H9 (cell line): ENCODE measurements around the gene TEC. TPM values are rescaled to one million over a fixed set of nuclear protein-coding genes. Genes with fewer than 3 reads are reported as not detected.

Experiments used
- DNase-seq: peaks from one replicate; pipeline ENCODE4 v3.0.0-alpha.2; 2017
- H2AFZ ChIP-seq: one replicate; pipeline ENCODE4 v1.6.1; 2013; ENCODE audit warnings: mild to moderate bottlenecking, low read length, control low read depth, moderate library complexity
- H2AK5ac ChIP-seq: 2 replicates; pipeline ENCODE4 v1.6.1; 2013; ENCODE audit warnings: low read length, control low read depth, mixed read lengths; ENCODE audit not compliant: insufficient read length
- H2BK120ac ChIP-seq: one replicate; pipeline ENCODE4 v1.6.1; 2013; ENCODE audit warnings: low read depth, mild to moderate bottlenecking, low read length, control low read depth, inconsistent platforms; ENCODE audit not compliant: poor library complexity, severe bottlenecking
- H2BK12ac ChIP-seq: 2 replicates; pipeline ENCODE4 v1.6.1; 2013; ENCODE audit warnings: low read length, control low read depth, mixed read lengths, low read depth; ENCODE audit not compliant: insufficient read length
- H2BK15ac ChIP-seq: 2 replicates; pipeline ENCODE4 v1.6.1; 2013; ENCODE audit warnings: low read depth, low read length, control low read depth
- H2BK20ac ChIP-seq: one replicate; pipeline ENCODE4 v1.6.1; 2013; ENCODE audit warnings: low read depth, mild to moderate bottlenecking, low read length, control low read depth, inconsistent platforms; ENCODE audit not compliant: poor library complexity, severe bottlenecking
- H2BK5ac ChIP-seq: 2 replicates; pipeline ENCODE4 v1.6.1; 2013; ENCODE audit warnings: low read length, control low read depth, mixed read lengths; ENCODE audit not compliant: insufficient read length
- H3K14ac ChIP-seq: 2 replicates; pipeline ENCODE4 v1.6.1; 2013; ENCODE audit warnings: low read length, control low read depth; ENCODE audit not compliant: insufficient read depth
- H3K18ac ChIP-seq: 2 replicates; pipeline ENCODE4 v1.6.1; 2013; ENCODE audit warnings: low read depth, mild to moderate bottlenecking, mixed read lengths, low read length, control low read depth; ENCODE audit not compliant: insufficient read length
- H3K23ac ChIP-seq: 2 replicates; pipeline ENCODE4 v1.6.1; 2013; ENCODE audit warnings: low read length, control low read depth, mixed read lengths, low read depth; ENCODE audit not compliant: insufficient read length
- H3K23me2 ChIP-seq: 2 replicates; pipeline ENCODE4 v1.6.1; 2013; ENCODE audit warnings: low read depth, mild to moderate bottlenecking, mixed read lengths, low read length, control low read depth; ENCODE audit not compliant: insufficient read length, poor library complexity, severe bottlenecking
- H3K27ac ChIP-seq: 2 replicates; pipeline ENCODE4 v1.5.1; 2013; ENCODE audit warnings: low read length, control low read depth, mixed read lengths, low read depth; ENCODE audit not compliant: insufficient read length
- H3K27me3 ChIP-seq: 2 replicates; pipeline ENCODE4 v1.6.1; 2013; ENCODE audit warnings: low read length, control low read depth, inconsistent platforms; ENCODE audit not compliant: insufficient read depth
- H3K4ac ChIP-seq: 2 replicates; pipeline ENCODE4 v1.6.1; 2013; ENCODE audit warnings: low read depth, mild to moderate bottlenecking, control low read depth, inconsistent platforms, low read length, moderate library complexity
- H3K4me1 ChIP-seq: 2 replicates; pipeline ENCODE4 v1.6.1; 2013; ENCODE audit warnings: low read length, control low read depth, inconsistent platforms; ENCODE audit not compliant: insufficient read depth
- H3K4me2 ChIP-seq: 2 replicates; pipeline ENCODE4 v1.6.1; 2013; ENCODE audit warnings: low read length, control low read depth, mixed read lengths; ENCODE audit not compliant: insufficient read length, insufficient read depth
- H3K56ac ChIP-seq: 2 replicates; pipeline ENCODE4 v1.6.1; 2013; ENCODE audit warnings: low read depth, mild to moderate bottlenecking, mixed read lengths, low read length, control low read depth; ENCODE audit not compliant: insufficient read length
- H3K79me1 ChIP-seq: 2 replicates; pipeline ENCODE4 v1.6.1; 2013; ENCODE audit warnings: low read depth, mild to moderate bottlenecking, moderate library complexity, low read length, control low read depth, inconsistent platforms; ENCODE audit not compliant: insufficient read depth, poor library complexity, severe bottlenecking
- H3K79me2 ChIP-seq: 2 replicates; pipeline ENCODE4 v1.6.1; 2013; ENCODE audit warnings: low read length, control low read depth, inconsistent platforms; ENCODE audit not compliant: insufficient read depth
- H3K9ac ChIP-seq: 2 replicates; pipeline ENCODE4 v1.6.1; 2013; ENCODE audit warnings: low read length, control low read depth, mixed read lengths; ENCODE audit not compliant: insufficient read length; ENCODE audit errors: extremely low read depth
- H3K9me3 ChIP-seq: one replicate; pipeline ENCODE4 v1.6.1; 2013; ENCODE audit warnings: low read depth, low read length, inconsistent platforms; ENCODE audit not compliant: control insufficient read depth
- H3T11ph ChIP-seq: one replicate; pipeline ENCODE4 v1.6.1; 2013; ENCODE audit warnings: mild to moderate bottlenecking, low read length, control low read depth, inconsistent platforms
- H4K20me1 ChIP-seq: one replicate; pipeline ENCODE4 v1.6.1; 2013; ENCODE audit not compliant: control insufficient read depth, insufficient read length, insufficient read depth
- H4K5ac ChIP-seq: 2 replicates; pipeline ENCODE4 v1.6.1; 2013; ENCODE audit warnings: low read depth, mild to moderate bottlenecking, mixed read lengths, low read length, control low read depth; ENCODE audit not compliant: insufficient read length
- H4K8ac ChIP-seq: replicated peaks from 2 replicates; pipeline ENCODE4 v1.6.1; 2013; ENCODE audit warnings: low read length, control low read depth, mixed read lengths, low read depth; ENCODE audit not compliant: insufficient read length
- H4K91ac ChIP-seq: 2 replicates; pipeline ENCODE4 v1.6.1; 2013; ENCODE audit warnings: low read depth, mild to moderate bottlenecking, moderate library complexity, mixed read lengths, low read length, control low read depth; ENCODE audit not compliant: insufficient read length
- H3K27ac Mint-ChIP-seq, 3 experiments: 2 replicates in 2 of 3; 3 replicates in 1 of 3; pipeline ENCODE4 v1.8.0; 2020 to 2021; ENCODE audit warnings: mixed read lengths in 3 of 3, mild to moderate bottlenecking in 1 of 3, moderate library complexity in 1 of 3
- H3K27me3 Mint-ChIP-seq: 2 replicates; pipeline ENCODE4 v1.8.0; 2021; ENCODE audit warnings: low read depth, mild to moderate bottlenecking, moderate library complexity, mixed read lengths
- H3K36me3 Mint-ChIP-seq, 3 experiments: 2 replicates in 2 of 3; 3 replicates in 1 of 3; pipeline ENCODE4 v1.8.0; 2020 to 2021; ENCODE audit warnings: low read depth in 3 of 3, mixed read lengths in 3 of 3; ENCODE audit not compliant: insufficient read depth in 1 of 3
- H3K4me1 Mint-ChIP-seq, 2 experiments: 2 replicates each; pipeline ENCODE4 v1.8.0; 2020; ENCODE audit warnings: mixed read lengths in 2 of 2
- H3K4me3 Mint-ChIP-seq, 2 experiments: 2 replicates in 1 of 2; 3 replicates in 1 of 2; pipeline ENCODE4 v1.8.0; 2020 to 2021; ENCODE audit warnings: mild to moderate bottlenecking in 2 of 2, mixed read lengths in 2 of 2, moderate library complexity in 1 of 2
- H3K9me3 Mint-ChIP-seq, 2 experiments: 2 replicates in 1 of 2; 3 replicates in 1 of 2; pipeline ENCODE4 v1.8.0; 2020; ENCODE audit warnings: mild to moderate bottlenecking in 2 of 2, mixed read lengths in 2 of 2, moderate library complexity in 1 of 2
- CTCF ChIP-seq: fragments of 200-600 bp; sonication (generic); conservative IDR thresholded peaks from 3 replicates; pipeline ENCODE4 v1.8.0; 2021; ENCODE audit warnings: antibody characterized with exemption, mild to moderate bottlenecking
- WGBS: extraction: QIAGEN DNeasy Blood & Tissue Kit; methylation state at CpG from one replicate; pipeline ENCODE4 v1.1.7; 2013; ENCODE audit warnings: missing lambda C conversion rate, low lambda C conversion rate, mixed read lengths; ENCODE audit not compliant: insufficient read length; ENCODE audit errors: extremely low coverage; 5-methylcytosine and 5-hydroxymethylcytosine counted together
- total RNA-seq: library from RNA; stranded (reverse); gene quantifications from 2 replicates; pipeline ENCODE4 v1.2.1, GENCODE V29; 2021

TEC gene
- total RNA-seq, 1 experiment from 2014 or later = 1.8 TPM

DNA sequence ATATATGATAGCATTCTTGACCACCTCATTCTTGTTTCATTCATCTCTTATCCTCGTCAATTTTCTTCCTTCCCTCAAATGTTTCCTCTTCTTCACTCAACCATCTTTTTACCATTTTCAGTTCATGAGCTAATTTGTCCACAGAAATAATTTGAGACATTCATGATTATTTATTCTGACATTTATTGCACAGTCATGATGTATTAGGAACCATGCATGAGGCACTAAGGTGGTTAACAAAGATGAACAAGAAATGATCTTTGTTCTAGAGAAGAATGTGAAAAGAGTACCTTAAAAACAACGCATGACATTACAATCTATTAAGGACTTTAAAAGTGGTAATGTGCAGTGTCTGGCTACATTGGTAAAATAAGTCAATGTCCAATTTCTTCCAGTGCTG is 27.9 kb downstream of the TEC start:
- H4K5ac ChIP-seq = no peak overlapping the region
- no peak overlapping the region for H2BK15ac ChIP-seq
- TF ChIP-seq CTCF = no peak
- no peak overlapping the region for H3K23ac ChIP-seq
- H4K91ac ChIP-seq = no peak overlapping the region
- H4K8ac ChIP-seq = no peak overlapping the region
- Mint-ChIP-seq H3K4me3 (no peak overlapping the region), H3K9me3 (no peaks in the 10 kb centered on the region), H3K4me1 (no peaks in the 10 kb centered on the region), H3K27me3 (no peaks in the 10 kb centered on the region), H3K36me3 (no peaks in the 10 kb centered on the region), H3K27ac (no peak overlapping the region)
- H3K79me1 ChIP-seq = no peaks in the 10 kb centered on the region
- H3K27ac ChIP-seq = no peak overlapping the region
- no peaks in the 10 kb centered on the region for H3K9me3 ChIP-seq
- no peaks in the 10 kb centered on the region for H3K79me2 ChIP-seq
- H3K14ac ChIP-seq = no peak overlapping the region
- WGBS = 100% methylated on average over 1 of the region's 2 CpGs
- DNase-seq = no peak
- no peak overlapping the region for H2BK20ac ChIP-seq
- H3K23me2 ChIP-seq = no peaks in the 10 kb centered on the region
- H3K4me2 ChIP-seq = no peak overlapping the region
- H3K18ac ChIP-seq = no peak overlapping the region
- no peaks in the 10 kb centered on the region for H3K4me1 ChIP-seq
- no peaks in the 10 kb centered on the region for H4K20me1 ChIP-seq
- no peak overlapping the region for H2AFZ ChIP-seq
- H3K9ac ChIP-seq = no peak overlapping the region
- H3T11ph ChIP-seq = no peak overlapping the region
- H2AK5ac ChIP-seq = no peak overlapping the region
- no peaks in the 10 kb centered on the region for H3K27me3 ChIP-seq
- no peak overlapping the region for H3K4ac ChIP-seq
- H2BK120ac ChIP-seq = no peak overlapping the region
- no peak overlapping the region for H3K56ac ChIP-seq
- H2BK12ac ChIP-seq = no peak overlapping the region
- H2BK5ac ChIP-seq = no peak overlapping the region
